Measurements from ENCODE around the gene ORAI1.

ORAI1 gene

GRCh38 chr12:121669521-121669900 lies 43.2 kb downstream of the ORAI1 start, which contains the start of gene MORN3:
MORN3 (minus strand) TSS chr12:121669654; CDS start chr12:121669483, 171 bp downstream.
- Histone ChIP-seq H3K4me3 (ENCODE audit: low read depth, low read length) (no peak within 1 kb of the TSS), H3K9me3 (ENCODE audit: control insufficient read depth, insufficient read depth, low read depth, low read length) (no peaks in the 10 kb centered on the region), H3K27ac (ENCODE audit: extremely low read depth, low read depth, low read length) (no peak within 1 kb of the TSS), H3K4me1 (ENCODE audit: control insufficient read depth, insufficient read depth, low read length) (0 out of 2 replicates have a peak, but pooled peaks cover 2% of the 10 kb centered on the region), H3K36me3 (ENCODE audit: control insufficient read depth in 2 of 2, insufficient read depth in 1 of 2, low read length in 2 of 2) (no peaks in the 10 kb centered on the region)
- POLR2A ChIA-PET, result interaction anchor here (0.6 kb wide), 1 partner anchor 97 kb away, joined by 6 read pairs; no protein-coding TSS in a partner anchor
- TF ChIP-seq HOXA7 (CRISPR knock-in tag; IDR thresholded peaks at IDR 0.05; ENCODE audit: borderline replicate concordance) (no peak), GLIS1 (tag by site-specific recombination; IDR thresholded peaks at IDR 0.05) (peak; percentile 71), ZNF660 (tag by site-specific recombination; IDR thresholded peaks at IDR 0.05) (no peak)
- CTCF ChIA-PET, result interaction anchor here (0.5 to 5.5 kb wide), 13 partner anchors 8 to 358 kb away, joined by 3 to 70 read pairs (median 6); no protein-coding TSS in a partner anchor

GRCh38 chr12:121673013-121673511 lies 46.7 kb downstream of the ORAI1 start:
- POLR2A ChIA-PET, result no interaction called here
- H3K4me3 ChIP-seq (ENCODE audit: low read depth, low read length), result no peak overlapping the region
- 0 out of 2 replicates have a peak, but pooled peaks cover 2% of the 10 kb centered on the region for H3K4me1 ChIP-seq (ENCODE audit: control insufficient read depth, insufficient read depth, low read length)
- no peak for TF ChIP-seq ZNF266 (tag by site-specific recombination; IDR thresholded peaks at IDR 0.05; ENCODE audit: low read depth)
- no peak for TF ChIP-seq ZNF19 (tag by site-specific recombination; IDR thresholded peaks at IDR 0.05; ENCODE audit: low read depth)
- peak; percentile 10; the same call in 1 of the 2 replicates for TF ChIP-seq BCL11B (tag by site-specific recombination; IDR thresholded peaks at IDR 0.05; ENCODE audit: low read depth)
- peak; percentile 37 for TF ChIP-seq GLIS2 (tag by site-specific recombination; IDR thresholded peaks at IDR 0.05)
- TF ChIP-seq ZNF433 (tag by site-specific recombination; IDR thresholded peaks at IDR 0.05; ENCODE audit: low read depth), result no peak
- TF ChIP-seq ZNF645 (tag by site-specific recombination; IDR thresholded peaks at IDR 0.05), result no peak
- TF ChIP-seq GLI4 (tag by site-specific recombination; IDR thresholded peaks at IDR 0.05), result peak; percentile 72; the same call in 1 of the 2 replicates
- TF ChIP-seq GLI2 (tag by site-specific recombination; IDR thresholded peaks at IDR 0.05; ENCODE audit: borderline replicate concordance, low read depth), result no peak
- 0 out of 2 replicates have a peak, but pooled peaks have one; percentile 3 for TF ChIP-seq ZNF335 (tag by site-specific recombination; conservative IDR thresholded peaks at IDR 0.05)
- 0 out of 2 replicates have a peak, but pooled peaks have one; percentile 9 for TF ChIP-seq PRDM10 (tag by site-specific recombination; IDR thresholded peaks at IDR 0.05)
- 0 out of 2 replicates have a peak, but pooled peaks have one; percentile 9 for TF ChIP-seq ZNF518A (tag by site-specific recombination; conservative IDR thresholded peaks at IDR 0.05; ENCODE audit: low read depth)
- no peaks in the 10 kb centered on the region for H3K9me3 ChIP-seq (ENCODE audit: control insufficient read depth, insufficient read depth, low read depth, low read length)
- H3K27ac ChIP-seq (ENCODE audit: extremely low read depth, low read depth, low read length), result no peak overlapping the region; the same call in 1 of the 2 replicates
- no peaks in the 10 kb centered on the region for H3K36me3 ChIP-seq (ENCODE audit: control insufficient read depth in 2 of 2, insufficient read depth in 1 of 2, low read length in 2 of 2)
- CTCF ChIA-PET, result interaction anchor here (0.6 to 5.5 kb wide), 5 partner anchors 8 to 338 kb away, joined by 4 to 70 read pairs (median 6); no protein-coding TSS in a partner anchor

Measured in HEK293 (cell line).